Right lobe of liver (tissue), 6 donors: Measurements from ENCODE around the gene ENO3. TPM values are rescaled to one million over a fixed set of nuclear protein-coding genes. Genes with fewer than 3 reads are reported as not detected.
"Not testable (repeated sequence)": the region's sequence is repeated elsewhere in the genome, so short reads cannot be mapped to it uniquely, and the experiment has no call there.

ENCODE experiments used
- ATAC-seq, 4 donors: fragments of 200-7000 bp; cut with Tn5 transposase; one replicate each; pipeline ENCODE4 v1.9.1; 2020; ENCODE audit warnings: mild to moderate bottlenecking in 4 of 4, moderate library complexity in 4 of 4
- DNase-seq, 3 donors: peaks; one replicate each; pipeline ENCODE4 v3.0.0-alpha.2; 2020
- H3K27ac ChIP-seq, 3 donors: fragments of 200-600 bp; one replicate each; pipeline ENCODE4 v1.8.0; 2022
- H3K27me3 ChIP-seq, 2 donors: fragments of 200-600 bp; one replicate each; pipeline ENCODE4 v1.8.0; 2022
- H3K36me3 ChIP-seq, 4 donors: fragments of 200-600 bp; sonication (generic) in 1 of 4; one replicate each; pipeline versions ENCODE4 v1.5.1 to v1.8.0; 2017 to 2022; ENCODE audit warnings: control low read depth in 1 of 4
- H3K4me1 ChIP-seq, 4 donors: fragments of 200-600 bp; sonication (generic) in 1 of 4; one replicate each; pipeline versions ENCODE4 v1.5.1 to v1.8.0; 2017 to 2022; ENCODE audit warnings: control low read depth in 1 of 4
- H3K4me3 ChIP-seq, 3 donors: fragments of 200-600 bp; one replicate each; pipeline ENCODE4 v1.8.0; 2022
- H3K9me3 ChIP-seq, 4 donors: fragments of 200-600 bp; sonication (generic) in 1 of 4; one replicate each; pipeline versions ENCODE4 v1.5.1 to v1.8.0; 2017 to 2022; ENCODE audit warnings: control low read depth in 1 of 4
- POLR2A ChIP-seq: fragments of 450-650 bp; IDR thresholded peaks from one replicate; pipeline ENCODE4 v1.6.1; 2017; ENCODE audit warnings: antibody characterized with exemption, mild to moderate bottlenecking
- WGBS: methylation state at CpG from one replicate; pipeline ENCODE4 v1.1.6; 2018; ENCODE audit warnings: low coverage, low lambda C conversion rate; ENCODE audit not compliant: insufficient coverage; ENCODE audit errors: missing lambda C conversion rate; 5-methylcytosine and 5-hydroxymethylcytosine counted together
- intact Hi-C, 2 donors: fragments of 100-400 bp; cut with DNase I; formaldehyde crosslinking; loops; one replicate each; pipeline versions ENCODE4 v1.11.2 to v1.14.1; 2022
- long read RNA-seq: library from polyadenylated mRNA; unstranded; transcript quantifications from one replicate; pipeline ENCODE4 v2.0.0, GENCODE V29; 2019
- total RNA-seq, 6 experiments: library from RNA; depleted of rRNA in 2 of 6; stranded (reverse); fragments of >200 nt in 2 of 6; fragmentation: NEBNext Ultra II Directional in 3 of 6; extraction: Animal tissue kit (Norgen Biotek cat#: 25700) in 3 of 6; gene quantifications; one replicate each; pipeline versions ENCODE4 v1.1.0 to v1.2.4, GENCODE V29; 2016 to 2023
- TF ChIP-seq, protein P1 (sequence below), 4 donors: fragments of 200-600 bp in 3 of 4; fragments of 450-650 bp in 1 of 4; IDR thresholded peaks; one replicate each; pipeline versions ENCODE4 v1.5.1 to v1.8.0; 2016 to 2022; ENCODE audit warnings: antibody characterized with exemption in 4 of 4, mild to moderate bottlenecking in 2 of 4
- donor health status: DM: no; HTN: yes; CAD: no.
- donor health status: DM: no; HTN: no; CAD: no.
- donor health status: DM: no; HTN: no; CAD: no.
- donor health status: DM: no; HTN: yes; CAD: no.
- donor health status: DM: no; HTN: yes; CAD: no.

The ENO3 gene
- total RNA-seq: 10 to 100 TPM; 54.7 to 69.8 (median 58.7) TPM
- long read RNA-seq, partial matches to known transcripts: 4 of 48 reads
- long read RNA-seq, other reads (novel, unspliced or antisense): 40 of 48 reads

- H3K36me3 ChIP-seq: peaks cover 0 to 10% (median 0%) of the 10 kb centered on the region in 4 donors
- no peaks in the 10 kb centered on the region for H3K9me3 ChIP-seq
- TF ChIP-seq POLR2A: peak; percentile 56
- TF ChIP-seq, protein P1, sequence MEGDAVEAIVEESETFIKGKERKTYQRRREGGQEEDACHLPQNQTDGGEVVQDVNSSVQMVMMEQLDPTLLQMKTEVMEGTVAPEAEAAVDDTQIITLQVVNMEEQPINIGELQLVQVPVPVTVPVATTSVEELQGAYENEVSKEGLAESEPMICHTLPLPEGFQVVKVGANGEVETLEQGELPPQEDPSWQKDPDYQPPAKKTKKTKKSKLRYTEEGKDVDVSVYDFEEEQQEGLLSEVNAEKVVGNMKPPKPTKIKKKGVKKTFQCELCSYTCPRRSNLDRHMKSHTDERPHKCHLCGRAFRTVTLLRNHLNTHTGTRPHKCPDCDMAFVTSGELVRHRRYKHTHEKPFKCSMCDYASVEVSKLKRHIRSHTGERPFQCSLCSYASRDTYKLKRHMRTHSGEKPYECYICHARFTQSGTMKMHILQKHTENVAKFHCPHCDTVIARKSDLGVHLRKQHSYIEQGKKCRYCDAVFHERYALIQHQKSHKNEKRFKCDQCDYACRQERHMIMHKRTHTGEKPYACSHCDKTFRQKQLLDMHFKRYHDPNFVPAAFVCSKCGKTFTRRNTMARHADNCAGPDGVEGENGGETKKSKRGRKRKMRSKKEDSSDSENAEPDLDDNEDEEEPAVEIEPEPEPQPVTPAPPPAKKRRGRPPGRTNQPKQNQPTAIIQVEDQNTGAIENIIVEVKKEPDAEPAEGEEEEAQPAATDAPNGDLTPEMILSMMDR (IDR thresholded peaks at IDR 0.05): no peak
- H3K4me1 ChIP-seq: peaks cover 0 to 22% (median 5%) of the 10 kb centered on the region in 4 donors
- ATAC-seq: peak in 1 of 4 donors; percentile 12
- peak within 1 kb of the TSS; percentile 97 to 98 (median 97) for H3K27ac ChIP-seq
- H3K27me3 ChIP-seq: no peaks in the 10 kb centered on the region
- peak within 1 kb of the TSS; percentile 86 to 100 (median 91) for H3K4me3 ChIP-seq
- DNase-seq: peak; percentile 68 to 89 (median 82)
- WGBS: 16% methylated on average over 7 of the region's 7 CpGs
- intact Hi-C loops: no loop called here
Observed at GRCh38 chr17:4950746-4951204, at the start of gene ENO3. ENO3 (plus strand) TSS chr17:4951119; CDS start chr17:4951830, 711 bp downstream.

DNA sequence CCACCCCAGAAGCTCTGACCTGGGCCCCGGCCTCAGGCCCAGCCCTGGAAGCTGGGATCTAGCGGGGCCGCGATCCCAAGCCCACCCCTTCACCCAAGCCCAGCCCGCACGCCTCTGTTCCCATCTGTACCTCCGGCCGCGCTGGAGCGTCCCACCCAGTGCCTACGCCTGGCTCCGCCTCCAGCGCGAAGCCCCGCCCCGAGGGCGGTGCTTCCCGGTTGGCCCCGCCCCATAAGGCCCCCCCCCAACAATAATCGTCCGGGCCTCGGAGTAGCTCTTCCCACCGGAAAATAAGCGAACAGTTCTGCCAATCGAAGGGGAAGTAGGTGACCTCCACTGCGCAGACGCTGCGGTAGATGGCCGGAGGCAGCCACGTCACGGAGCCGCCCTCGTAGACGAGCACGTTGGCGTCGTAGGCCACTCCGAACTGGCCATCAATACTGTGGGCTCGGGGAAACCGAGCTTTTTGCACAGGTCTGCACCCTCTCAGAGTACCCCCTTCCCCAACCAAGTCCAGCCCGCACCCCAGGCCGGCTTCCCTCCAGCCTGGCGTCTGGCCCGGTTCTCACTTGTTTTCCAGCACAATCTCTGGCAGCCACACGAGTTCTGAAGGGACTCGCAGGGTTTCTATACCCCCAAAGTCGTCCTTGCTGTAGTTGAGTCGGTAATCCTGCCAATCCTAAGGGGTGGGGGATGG lies 49.1 kb upstream of the ENO3 start:
- WGBS: 68% methylated on average over 13 of the region's 48 CpGs
- intact Hi-C loops: loop anchor here in 1 of 2 donors (5.0 kb wide), 1 partner anchor 161 kb away; no protein-coding TSS in a partner anchor
- no peaks in the 10 kb centered on the region for H3K9me3 ChIP-seq
- H3K27me3 ChIP-seq: no peaks in the 10 kb centered on the region
- DNase-seq (peak in 2 of 3 donors; percentile 68 to 87), ATAC-seq (peak; percentile 8 to 62 (median 43))
- H3K36me3 ChIP-seq: peaks cover 0 to 5% (median 0%) of the 10 kb centered on the region in 4 donors
- peaks cover 0 to 32% (median 13%) of the 10 kb centered on the region in 4 donors for H3K4me1 ChIP-seq
- TF ChIP-seq, protein P1 (IDR thresholded peaks at IDR 0.05): no peak
- TF ChIP-seq POLR2A: no peak
- peak overlapping the region in 2 of 3 donors; percentile 43 to 75 for H3K27ac ChIP-seq
- H3K4me3 ChIP-seq: peak overlapping the region in 1 of 3 donors; percentile 27

GRCh38 chr17:4902540-4902939 lies 48.4 kb upstream of the ENO3 start:
- Histone ChIP-seq H3K9me3 (no peaks in the 10 kb centered on the region), H3K4me1 (peaks cover 0 to 27% (median 13%) of the 10 kb centered on the region in 4 donors), H3K4me3 (no peak overlapping the region), H3K27me3 (no peaks in the 10 kb centered on the region), H3K27ac (peak overlapping the region in 1 of 3 donors; percentile 75), H3K36me3 (no peaks in the 10 kb centered on the region)
- ATAC-seq (no peak), DNase-seq (peak in 1 of 3 donors; percentile 53)
- intact Hi-C loops: loop anchor here in 1 of 2 donors (5.0 kb wide), 1 partner anchor 160 kb away; no protein-coding TSS in a partner anchor
- 40% methylated on average over 4 of the region's 8 CpGs for WGBS
- no peak for TF ChIP-seq POLR2A
- TF ChIP-seq, protein P1 (IDR thresholded peaks at IDR 0.05): no peak

GRCh38 chr17:4903051-4903818 lies 47.7 kb upstream of the ENO3 start, which contains the start of gene CHRNE:
CHRNE (minus strand) TSS chr17:4903098; CDS start chr17:4903063, 35 bp downstream.
- WGBS: 13% methylated on average over 6 of the region's 10 CpGs
- intact Hi-C loops: loop anchor here in 1 of 2 donors (5.0 kb wide), 1 partner anchor 159 kb away; no protein-coding TSS in a partner anchor
- no peaks in the 10 kb centered on the region for H3K9me3 ChIP-seq
- TF ChIP-seq POLR2A: no peak
- TF ChIP-seq, protein P1 (IDR thresholded peaks at IDR 0.05): peak; percentile 70 to 84 (median 76)
- no peaks in the 10 kb centered on the region for H3K27me3 ChIP-seq
- H3K36me3 ChIP-seq: no peaks in the 10 kb centered on the region
- ATAC-seq (peak; percentile 45 to 57 (median 47)), DNase-seq (peak; percentile 60 to 83 (median 68))
- peak within 1 kb of the TSS in 2 of 3 donors; percentile 43 to 75 for H3K27ac ChIP-seq
- peak within 1 kb of the TSS in 1 of 3 donors; percentile 27 for H3K4me3 ChIP-seq
- peaks cover 0 to 23% (median 12%) of the 10 kb centered on the region in 4 donors for H3K4me1 ChIP-seq

DNA sequence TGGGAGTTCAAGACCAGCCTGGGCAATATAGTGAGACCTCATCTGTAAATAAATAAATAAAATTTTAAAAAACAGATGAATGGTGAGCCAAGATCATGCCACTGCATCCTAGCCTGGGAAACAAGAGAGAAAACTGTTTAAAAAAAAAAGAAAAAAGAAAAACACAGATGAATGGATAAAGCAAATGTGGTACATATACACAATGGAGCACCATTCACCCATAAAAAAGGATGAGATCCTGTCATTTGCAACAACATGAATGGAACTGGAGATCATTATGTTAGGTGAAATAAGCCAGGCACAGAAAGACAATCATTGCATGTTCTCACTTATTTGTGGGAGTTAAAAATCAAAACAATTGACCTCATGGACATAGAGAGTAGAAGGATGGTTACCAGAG lies 44.3 kb upstream of the ENO3 start:
- ATAC-seq, H3K9me3 ChIP-seq, intact Hi-C loops: not testable (repeated sequence)

More for the DNA sequence above, 44.3 kb upstream of the ENO3 start:
- peaks cover 0 to 14% (median 6%) of the 10 kb centered on the region in 4 donors for H3K4me1 ChIP-seq
- DNase-seq, H3K4me3 ChIP-seq, H3K36me3 ChIP-seq, H3K27ac ChIP-seq, H3K27me3 ChIP-seq: not testable (repeated sequence)
